Measurements from ENCODE around the gene PRICKLE4. TPM values are rescaled to one million over a fixed set of nuclear protein-coding genes. Genes with fewer than 3 reads are reported as not detected.

Gene PRICKLE4
- total RNA-seq, 1 experiment from 2014 or later = 2.9 TPM

DNA sequence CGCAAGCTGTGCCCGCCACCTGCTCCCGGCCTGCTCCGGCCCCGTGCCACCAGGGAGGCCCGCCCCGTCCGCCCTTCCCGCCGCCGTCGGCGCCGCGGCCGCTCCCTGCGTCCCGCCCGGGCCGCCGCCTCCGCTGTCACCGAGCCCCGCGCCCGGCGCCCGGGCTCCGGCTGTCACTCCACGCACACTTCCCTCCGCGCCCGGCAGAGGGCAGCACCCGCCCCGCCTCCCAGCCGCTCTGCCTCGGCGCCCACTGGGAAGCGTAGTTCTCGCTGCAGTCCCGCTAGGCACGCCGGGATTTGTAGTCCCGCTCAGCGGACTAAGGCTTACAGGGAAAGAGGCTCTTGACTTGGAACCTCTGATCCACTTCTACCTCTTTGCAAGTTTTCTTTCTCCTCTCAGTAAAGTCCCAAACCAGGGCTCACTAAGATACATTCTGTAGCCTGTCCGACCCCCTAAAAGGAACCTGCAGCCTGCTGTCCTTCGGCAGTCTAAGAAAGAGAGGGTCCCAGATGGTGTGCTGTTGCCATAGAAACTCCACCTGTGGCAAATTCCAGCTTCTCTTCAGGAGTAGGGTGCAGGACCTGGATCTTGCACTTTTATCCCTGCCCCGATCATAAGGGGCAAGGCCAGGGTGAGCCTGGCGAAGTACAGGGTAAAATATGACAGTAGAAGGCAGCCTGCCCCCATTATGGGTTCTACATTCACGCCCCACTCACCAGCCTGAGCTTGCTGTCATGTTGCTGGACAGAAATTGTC lies 45.0 kb upstream of the PRICKLE4 start, which contains the start of gene TFEB:
TFEB (minus strand) TSS at position 182 of the 759 bp plus-strand sequence. CDS start 44,395 bp downstream, outside the sequence.
- Histone ChIP-seq H3K9me2 (ENCODE audit: insufficient read depth) (no peaks in the 10 kb centered on the region), H3K4me1 (ENCODE audit: control insufficient read depth in 1 of 2, insufficient read depth in 2 of 2, low read length in 2 of 2) (peaks cover 13 to 26% of the 10 kb centered on the region in 2 experiments), H3K27me3 (ENCODE audit: insufficient read depth, low read length) (no peaks in the 10 kb centered on the region), H3K4me2 (ENCODE audit: low read length) (peak within 1 kb of the TSS; percentile 98), H4K20me1 (ENCODE audit: insufficient read depth) (no peaks in the 10 kb centered on the region), H3K4me3 (replicated peaks in 1 of 2; ENCODE audit: low read depth in 1 of 2, low read length in 2 of 2) (peak within 1 kb of the TSS; percentile 58 to 76), H3K9me3 (ENCODE audit: control insufficient read depth in 1 of 2, insufficient read depth in 1 of 2, low read depth in 1 of 2, low read length in 2 of 2) (no peaks in the 10 kb centered on the region), H2AFZ (ENCODE audit: low read depth, low read length, poor library complexity, severe bottlenecking) (peak within 1 kb of the TSS; percentile 87), H3K36me3 (ENCODE audit: control insufficient read depth in 1 of 2, insufficient read depth in 2 of 2, low read length in 2 of 2) (no peaks in the 10 kb centered on the region), H3K27ac (ENCODE audit: low read depth, low read length) (peak within 1 kb of the TSS; percentile 75; the same call in 1 of the 2 replicates), H3K9ac (ENCODE audit: low read length) (peak within 1 kb of the TSS; percentile 51), H3K79me2 (ENCODE audit: insufficient read depth, low read length) (no peaks in the 10 kb centered on the region)
- RAD21 ChIA-PET (ENCODE audit: low non-redundant PET in 1 of 2, low total read pairs in 2 of 2, uncharacterized antibody in 2 of 2, unreplicated experiment in 2 of 2) = no interaction called here
- no TSS peak for BruUV-seq (replicated peaks)
- POLR2A ChIA-PET = no interaction called here
- DNase-seq (ENCODE audit: low read depth, low spot score) (peak; percentile 73), ATAC-seq (peak; percentile 71)
- CTCF ChIA-PET = interaction anchor here (1.8 to 2.7 kb wide), 2 partner anchors 22 to 51 kb away, joined by 17 to 19 read pairs; partner anchors contain the start of gene TOMM6
- intact Hi-C loops (cut with micrococcal nuclease) = loop anchor here (2.0 kb wide), 1 partner anchor 43 kb away; the partner anchor contains the start of gene FRS3
- TF ChIP-seq POLR2A (IDR thresholded peaks at IDR 0.05; ENCODE audit: borderline replicate concordance, extremely low read depth, insufficient read depth, insufficient read length) = no peak
- TF ChIP-seq TCF7L2 (IDR thresholded peaks at IDR 0.05; ENCODE audit: borderline replicate concordance, extremely low read depth, insufficient read depth, insufficient read length) = peak; percentile 37
- TF ChIP-seq SIN3A (IDR thresholded peaks at IDR 0.05; ENCODE audit: low read depth) = 0 out of 2 replicates have a peak, but pooled peaks have one; percentile 27
- no peak for TF ChIP-seq FOSL1 (IDR thresholded peaks at IDR 0.05; ENCODE audit: low read depth)
- TF ChIP-seq SRF (IDR thresholded peaks at IDR 0.05; ENCODE audit: low read depth) = no peak
- TF ChIP-seq ZBTB33 (IDR thresholded peaks at IDR 0.05; ENCODE audit: extremely low read depth, insufficient replicate concordance, low read length) = no peak
- peak; percentile 65 for TF ChIP-seq SP1 (IDR thresholded peaks at IDR 0.05; ENCODE audit: low read depth)
- peak; percentile 63 for TF ChIP-seq RAD21 (IDR thresholded peaks at IDR 0.05; ENCODE audit: low read depth)
- TF ChIP-seq ELF1 (IDR thresholded peaks at IDR 0.05; ENCODE audit: borderline replicate concordance, low read depth) = no peak; the same call in 1 of the 2 replicates
- TF ChIP-seq ZFX (IDR thresholded peaks at IDR 0.05) = no peak
- no peak for TF ChIP-seq ZNF274 (IDR thresholded peaks at IDR 0.05; ENCODE audit: low read depth, low read length)
- no peak for TF ChIP-seq EZH2 (IDR thresholded peaks at IDR 0.05)
- TF ChIP-seq, protein P1, sequence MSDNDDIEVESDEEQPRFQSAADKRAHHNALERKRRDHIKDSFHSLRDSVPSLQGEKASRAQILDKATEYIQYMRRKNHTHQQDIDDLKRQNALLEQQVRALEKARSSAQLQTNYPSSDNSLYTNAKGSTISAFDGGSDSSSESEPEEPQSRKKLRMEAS (IDR thresholded peaks at IDR 0.05) = peak; percentile 54; the same call in 1 of the 2 replicates
- TF ChIP-seq JUND (IDR thresholded peaks at IDR 0.05) = no peak
- TF ChIP-seq POLR2AphosphoS5 (IDR thresholded peaks at IDR 0.05; ENCODE audit: low read depth, low read length) = no peak
- TF ChIP-seq CEBPB (IDR thresholded peaks at IDR 0.05; ENCODE audit: low read depth) = no peak
- TF ChIP-seq, protein P2, sequence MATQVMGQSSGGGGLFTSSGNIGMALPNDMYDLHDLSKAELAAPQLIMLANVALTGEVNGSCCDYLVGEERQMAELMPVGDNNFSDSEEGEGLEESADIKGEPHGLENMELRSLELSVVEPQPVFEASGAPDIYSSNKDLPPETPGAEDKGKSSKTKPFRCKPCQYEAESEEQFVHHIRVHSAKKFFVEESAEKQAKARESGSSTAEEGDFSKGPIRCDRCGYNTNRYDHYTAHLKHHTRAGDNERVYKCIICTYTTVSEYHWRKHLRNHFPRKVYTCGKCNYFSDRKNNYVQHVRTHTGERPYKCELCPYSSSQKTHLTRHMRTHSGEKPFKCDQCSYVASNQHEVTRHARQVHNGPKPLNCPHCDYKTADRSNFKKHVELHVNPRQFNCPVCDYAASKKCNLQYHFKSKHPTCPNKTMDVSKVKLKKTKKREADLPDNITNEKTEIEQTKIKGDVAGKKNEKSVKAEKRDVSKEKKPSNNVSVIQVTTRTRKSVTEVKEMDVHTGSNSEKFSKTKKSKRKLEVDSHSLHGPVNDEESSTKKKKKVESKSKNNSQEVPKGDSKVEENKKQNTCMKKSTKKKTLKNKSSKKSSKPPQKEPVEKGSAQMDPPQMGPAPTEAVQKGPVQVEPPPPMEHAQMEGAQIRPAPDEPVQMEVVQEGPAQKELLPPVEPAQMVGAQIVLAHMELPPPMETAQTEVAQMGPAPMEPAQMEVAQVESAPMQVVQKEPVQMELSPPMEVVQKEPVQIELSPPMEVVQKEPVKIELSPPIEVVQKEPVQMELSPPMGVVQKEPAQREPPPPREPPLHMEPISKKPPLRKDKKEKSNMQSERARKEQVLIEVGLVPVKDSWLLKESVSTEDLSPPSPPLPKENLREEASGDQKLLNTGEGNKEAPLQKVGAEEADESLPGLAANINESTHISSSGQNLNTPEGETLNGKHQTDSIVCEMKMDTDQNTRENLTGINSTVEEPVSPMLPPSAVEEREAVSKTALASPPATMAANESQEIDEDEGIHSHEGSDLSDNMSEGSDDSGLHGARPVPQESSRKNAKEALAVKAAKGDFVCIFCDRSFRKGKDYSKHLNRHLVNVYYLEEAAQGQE (IDR thresholded peaks at IDR 0.05; ENCODE audit: low read depth) = no peak
- TF ChIP-seq EGR1 (IDR thresholded peaks at IDR 0.05; ENCODE audit: low read depth) = no peak
- peak; percentile 68 to 89 (median 77) for TF ChIP-seq CTCF (IDR thresholded peaks at IDR 0.05 in 2 of 3, conservative IDR thresholded peaks at IDR 0.05 in 1 of 3; ENCODE audit: borderline replicate concordance in 1 of 3, insufficient read depth in 1 of 3, low read depth in 2 of 3, low read length in 2 of 3)
- no peak for TF ChIP-seq ATF3 (IDR thresholded peaks at IDR 0.05)

All from HCT116 (cell line).